MM.1S (cell line): ENCODE measurements around the gene SLC19A3.
"Not testable (repeated sequence)": the region's sequence is repeated elsewhere in the genome, so short reads cannot be mapped to it uniquely, and the experiment has no call there.

ENCODE experiments used
- DNase-seq: peaks from one replicate; pipeline ENCODE4 v3.0.0-alpha.2; 2015
- H2AFZ ChIP-seq: fragments of 300-600 bp; sonication (generic); 2 replicates; pipeline ENCODE4 v1.6.0; 2016; ENCODE audit warnings: antibody characterized with exemption, low read length
- H3F3A ChIP-seq: fragments of 300-600 bp; sonication (generic); 2 replicates; pipeline ENCODE4 v1.6.1; 2016; ENCODE audit warnings: mild to moderate bottlenecking, antibody characterized with exemption, low read length, moderate library complexity, mixed read lengths; ENCODE audit not compliant: insufficient read depth
- H3K27ac ChIP-seq: fragments of 300-600 bp; sonication (generic); 2 replicates; pipeline ENCODE4 v1.5.1; 2016; ENCODE audit warnings: mild to moderate bottlenecking, low read length
- H3K27me3 ChIP-seq: fragments of 300-600 bp; sonication (generic); replicated peaks from 2 replicates; pipeline ENCODE4 v1.6.0; 2016; ENCODE audit warnings: low read length; ENCODE audit not compliant: insufficient read depth
- H3K36me3 ChIP-seq: fragments of 300-600 bp; sonication (generic); replicated peaks from 2 replicates; pipeline ENCODE4 v1.6.1; 2016; ENCODE audit warnings: mild to moderate bottlenecking, low read length, mixed read lengths; ENCODE audit not compliant: insufficient read depth
- H3K4me1 ChIP-seq: fragments of 300-600 bp; sonication (generic); 2 replicates; pipeline ENCODE4 v1.6.1; 2016; ENCODE audit warnings: low read length, mixed read lengths
- H3K4me2 ChIP-seq: fragments of 300-600 bp; sonication (generic); 2 replicates; pipeline ENCODE4 v1.6.0; 2016; ENCODE audit warnings: low read depth, low read length
- H3K4me3 ChIP-seq: fragments of 300-600 bp; sonication (generic); 2 replicates; pipeline ENCODE4 v1.5.1; 2016; ENCODE audit warnings: low read length, mixed read lengths
- H3K79me2 ChIP-seq: fragments of 300-600 bp; sonication (generic); 2 replicates; pipeline ENCODE4 v1.6.1; 2016; ENCODE audit warnings: mixed run types, low read length, mixed read lengths
- H3K9ac ChIP-seq: fragments of 300-600 bp; sonication (generic); 2 replicates; pipeline ENCODE4 v1.6.1; 2016; ENCODE audit warnings: low read length, mixed read lengths
- H3K9me2 ChIP-seq: fragments of 300-600 bp; sonication (generic); replicated peaks from 2 replicates; pipeline ENCODE4 v1.6.1; 2016; ENCODE audit warnings: mild to moderate bottlenecking, low read length, mixed read lengths; ENCODE audit not compliant: insufficient read depth
- H3K9me3 ChIP-seq: fragments of 300-600 bp; sonication (generic); replicated peaks from 2 replicates; pipeline ENCODE4 v1.6.1; 2016; ENCODE audit warnings: mild to moderate bottlenecking, low read length, mixed read lengths; ENCODE audit not compliant: insufficient read depth
- H4K20me1 ChIP-seq: fragments of 300-600 bp; sonication (generic); 2 replicates; pipeline ENCODE4 v1.6.1; 2016; ENCODE audit warnings: mild to moderate bottlenecking, low read length, moderate library complexity, mixed read lengths; ENCODE audit not compliant: insufficient read depth
- EZH2 ChIP-seq: fragments of 300-600 bp; sonication (generic); optimal IDR thresholded peaks from 2 replicates; pipeline ENCODE3; 2017; ENCODE audit warnings: low read depth, mild to moderate bottlenecking, antibody characterized with exemption, low read length, mixed read lengths
- EZH2phosphoT487 ChIP-seq: fragments of 300-600 bp; sonication (generic); IDR thresholded peaks from 2 replicates; pipeline ENCODE4 v1.6.1; 2018; ENCODE audit warnings: antibody characterized with exemption, low read length
- TF ChIP-seq, protein P1 (sequence below): fragments of 300-600 bp; sonication (generic); IDR thresholded peaks from 2 replicates; pipeline ENCODE4 v1.5.1; 2016; ENCODE audit warnings: antibody characterized with exemption, low read length, mixed read lengths

The SLC19A3 gene

DNA sequence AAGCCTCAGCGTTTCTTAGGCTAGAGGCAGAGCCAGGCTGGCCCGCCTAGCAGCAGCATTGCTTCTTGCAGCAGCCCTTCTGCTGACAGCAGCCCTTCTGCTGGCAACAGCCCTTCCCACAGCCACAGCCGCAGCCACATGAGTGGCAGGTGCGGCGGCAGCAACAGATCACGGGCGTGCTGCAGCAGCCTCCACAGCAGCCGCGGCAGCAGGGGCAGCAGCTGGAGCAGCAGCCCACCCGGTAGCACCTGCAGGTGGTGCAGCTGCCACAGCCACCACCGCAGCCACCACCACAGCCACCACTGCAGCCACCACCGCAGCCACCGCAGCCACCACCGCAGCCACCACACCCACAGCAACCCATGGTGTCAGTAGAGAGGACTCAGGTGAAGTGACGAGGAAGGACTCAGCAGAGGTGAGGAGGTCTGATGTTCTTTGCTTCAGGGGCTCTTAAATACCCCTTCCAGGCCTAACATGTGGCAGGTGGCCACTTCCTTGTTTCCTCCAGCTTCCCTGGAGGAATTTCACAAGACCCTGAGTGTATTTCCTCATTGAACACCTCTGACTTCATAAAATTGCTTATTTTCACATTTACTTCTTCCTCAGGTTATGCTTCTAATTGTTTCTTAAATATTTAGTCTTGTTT, 6.7 kb upstream of the SLC19A3 start, which contains the start of gene SCYGR6:
Gene SCYGR6 (minus strand): TSS at position 364 of the 646 bp plus-strand sequence. CDS start 0 bp downstream, at position 364.
- TF ChIP-seq, protein P1, sequence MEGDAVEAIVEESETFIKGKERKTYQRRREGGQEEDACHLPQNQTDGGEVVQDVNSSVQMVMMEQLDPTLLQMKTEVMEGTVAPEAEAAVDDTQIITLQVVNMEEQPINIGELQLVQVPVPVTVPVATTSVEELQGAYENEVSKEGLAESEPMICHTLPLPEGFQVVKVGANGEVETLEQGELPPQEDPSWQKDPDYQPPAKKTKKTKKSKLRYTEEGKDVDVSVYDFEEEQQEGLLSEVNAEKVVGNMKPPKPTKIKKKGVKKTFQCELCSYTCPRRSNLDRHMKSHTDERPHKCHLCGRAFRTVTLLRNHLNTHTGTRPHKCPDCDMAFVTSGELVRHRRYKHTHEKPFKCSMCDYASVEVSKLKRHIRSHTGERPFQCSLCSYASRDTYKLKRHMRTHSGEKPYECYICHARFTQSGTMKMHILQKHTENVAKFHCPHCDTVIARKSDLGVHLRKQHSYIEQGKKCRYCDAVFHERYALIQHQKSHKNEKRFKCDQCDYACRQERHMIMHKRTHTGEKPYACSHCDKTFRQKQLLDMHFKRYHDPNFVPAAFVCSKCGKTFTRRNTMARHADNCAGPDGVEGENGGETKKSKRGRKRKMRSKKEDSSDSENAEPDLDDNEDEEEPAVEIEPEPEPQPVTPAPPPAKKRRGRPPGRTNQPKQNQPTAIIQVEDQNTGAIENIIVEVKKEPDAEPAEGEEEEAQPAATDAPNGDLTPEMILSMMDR = no peak
- Histone ChIP-seq H3K79me2 (no peaks in the 10 kb centered on the region), H3K9ac (no peak within 1 kb of the TSS), H3F3A (no peaks in the 10 kb centered on the region), H3K9me3 (no peaks in the 10 kb centered on the region), H3K4me3 (no peak within 1 kb of the TSS), H2AFZ (no peak within 1 kb of the TSS), H4K20me1 (no peaks in the 10 kb centered on the region), H3K36me3 (no peaks in the 10 kb centered on the region), H3K4me2 (no peak within 1 kb of the TSS), H3K27me3 (no peaks in the 10 kb centered on the region), H3K4me1 (no peaks in the 10 kb centered on the region), H3K27ac (no peak within 1 kb of the TSS), H3K9me2 (no peaks in the 10 kb centered on the region)
- DNase-seq = no peak

DNA sequence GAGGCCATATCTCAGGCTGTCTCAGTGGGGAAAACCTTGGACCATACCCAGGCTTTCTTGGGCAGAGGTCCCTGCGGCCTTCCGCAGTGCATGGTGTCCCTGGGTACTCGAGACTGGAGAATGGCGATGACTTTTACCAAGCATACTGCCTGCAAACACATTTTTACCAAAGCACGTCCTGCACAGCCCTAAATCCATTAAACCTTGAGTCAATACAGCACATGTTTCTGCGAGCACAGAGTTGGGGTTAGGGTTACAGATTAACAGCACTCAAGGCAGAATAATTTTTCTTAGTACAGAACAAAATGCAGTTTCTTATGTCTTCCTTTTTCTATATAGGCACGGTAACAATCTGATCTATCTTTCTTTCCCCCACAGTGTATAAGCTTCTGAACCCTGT, 5.0 kb upstream of the SLC19A3 start:
- not testable (repeated sequence) for H3K9ac ChIP-seq, H2AFZ ChIP-seq, H3K27ac ChIP-seq, H3K9me3 ChIP-seq, H3F3A ChIP-seq, H3K79me2 ChIP-seq, H3K4me2 ChIP-seq, DNase-seq, H3K4me3 ChIP-seq, H3K4me1 ChIP-seq, H3K9me2 ChIP-seq, H4K20me1 ChIP-seq, H3K27me3 ChIP-seq, H3K36me3 ChIP-seq

DNA sequence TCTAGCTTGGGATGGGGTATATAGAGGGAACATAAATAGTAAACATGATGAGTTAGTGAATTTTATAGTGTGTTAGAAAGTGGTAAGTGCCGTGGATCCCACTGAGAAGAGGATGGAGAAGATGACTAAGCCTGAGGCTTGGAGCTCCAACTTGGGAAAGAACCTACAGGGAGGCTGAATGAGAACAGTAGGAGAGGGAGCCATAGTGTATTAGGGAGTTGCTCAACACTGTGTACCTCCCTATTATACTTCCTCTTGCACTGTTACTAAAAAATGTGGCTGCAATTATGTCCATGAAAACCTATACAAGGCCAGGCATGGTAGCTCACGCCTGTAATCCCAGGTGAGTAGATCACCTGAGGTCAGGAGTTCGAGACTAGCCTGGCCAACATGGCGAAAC, 2.9 kb upstream of the SLC19A3 start:
- Histone ChIP-seq H3F3A (no peaks in the 10 kb centered on the region), H3K27ac (no peak overlapping the region), H3K4me1 (no peaks in the 10 kb centered on the region), H3K9ac (no peak overlapping the region), H3K4me3 (no peak overlapping the region), H3K9me2 (no peaks in the 10 kb centered on the region), H3K27me3 (no peaks in the 10 kb centered on the region), H2AFZ (no peak overlapping the region), H4K20me1 (no peaks in the 10 kb centered on the region), H3K9me3 (no peaks in the 10 kb centered on the region), H3K4me2 (no peak overlapping the region), H3K79me2 (no peaks in the 10 kb centered on the region), H3K36me3 (no peaks in the 10 kb centered on the region)
- no peak for DNase-seq
- TF ChIP-seq EZH2 = no peak
- TF ChIP-seq, protein P1 = no peak
- TF ChIP-seq EZH2phosphoT487 = no peak

DNA sequence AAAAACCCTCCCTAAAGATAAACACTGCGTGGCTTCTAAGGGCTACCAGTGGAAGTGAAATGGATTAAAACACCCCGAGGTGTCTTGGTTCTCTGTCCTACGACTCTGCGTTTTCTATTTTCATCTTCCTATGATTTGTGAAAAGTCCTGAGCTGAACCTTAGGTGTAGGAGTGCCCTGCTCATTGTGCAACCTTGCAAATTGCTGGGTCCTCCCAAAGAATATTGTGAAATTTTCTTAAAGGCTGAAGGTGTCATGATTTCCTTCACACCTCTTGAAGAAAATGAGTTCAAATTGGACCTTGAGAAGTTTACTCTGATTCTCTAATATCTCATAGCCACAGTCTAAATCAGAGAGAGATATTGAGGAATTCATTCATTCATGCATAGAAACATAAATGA, 1.8 kb upstream of the SLC19A3 start:
- H2AFZ ChIP-seq = no peak overlapping the region
- no peaks in the 10 kb centered on the region for H3K36me3 ChIP-seq
- no peak for DNase-seq
- H3K4me2 ChIP-seq = no peak overlapping the region
- no peaks in the 10 kb centered on the region for H3K9me3 ChIP-seq
- TF ChIP-seq EZH2phosphoT487 (no peak), EZH2 (no peak)
- TF ChIP-seq, protein P1 = no peak
- H3K4me3 ChIP-seq = no peak overlapping the region
- no peaks in the 10 kb centered on the region for H3K4me1 ChIP-seq
- no peak overlapping the region for H3K27ac ChIP-seq
- H3K79me2 ChIP-seq = no peaks in the 10 kb centered on the region
- no peaks in the 10 kb centered on the region for H3K9me2 ChIP-seq
- H3K9ac ChIP-seq = no peak overlapping the region
- no peaks in the 10 kb centered on the region for H3K27me3 ChIP-seq
- H4K20me1 ChIP-seq = no peaks in the 10 kb centered on the region
- H3F3A ChIP-seq = no peaks in the 10 kb centered on the region
